NCI-H345 (cell line): ENCODE data around the gene EEF1G.
A peak's percentile ranks its signal among the peaks of the same experiment; 100 is the strongest.
"Not testable (repeated sequence)": the region's sequence is repeated elsewhere in the genome, so short reads cannot be mapped to it uniquely, and the experiment has no call there.

Experiments
- DNase-seq: peaks from one replicate; lab custom pipeline; 2025; lab: John Stamatoyannopoulos, UW

EEF1G gene

DNA sequence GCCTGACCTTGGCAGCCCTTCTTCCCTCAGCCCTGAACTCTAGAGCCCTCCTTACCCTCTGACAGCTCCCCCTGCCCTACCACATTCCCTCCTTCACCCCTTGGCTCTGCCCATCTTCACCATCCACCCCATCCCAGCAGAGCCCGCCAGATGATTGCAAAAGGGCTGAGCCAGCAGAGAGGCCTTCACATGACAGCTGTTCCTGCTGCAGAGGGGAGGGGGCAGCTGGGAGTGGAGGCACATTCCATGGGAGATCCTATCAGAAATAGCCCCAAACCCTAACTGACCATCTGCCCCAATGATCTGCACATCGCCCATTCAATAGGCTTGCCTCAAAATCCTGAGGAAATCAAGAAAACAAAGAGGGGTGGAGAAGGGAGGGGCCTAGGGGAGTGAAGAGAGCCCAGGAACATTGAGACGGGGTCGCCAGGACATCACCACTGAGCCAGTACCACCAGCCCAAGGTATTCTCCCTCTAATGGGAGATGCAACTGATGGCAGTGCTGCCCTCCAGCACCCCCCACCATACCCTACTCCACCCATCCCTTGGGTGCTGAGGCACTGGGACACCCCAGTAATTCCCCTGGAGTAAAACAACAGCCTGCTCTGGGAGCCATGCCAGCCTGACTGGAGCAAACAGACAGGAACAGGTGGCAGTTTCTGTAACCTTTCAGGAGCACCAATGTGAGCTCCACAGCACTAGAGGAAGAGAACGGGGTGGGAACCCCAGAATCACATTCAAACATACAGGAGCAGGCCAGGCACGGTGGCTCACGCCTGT lies 19.1 kb downstream of the EEF1G start:
- DNase-seq: no peak

DNA sequence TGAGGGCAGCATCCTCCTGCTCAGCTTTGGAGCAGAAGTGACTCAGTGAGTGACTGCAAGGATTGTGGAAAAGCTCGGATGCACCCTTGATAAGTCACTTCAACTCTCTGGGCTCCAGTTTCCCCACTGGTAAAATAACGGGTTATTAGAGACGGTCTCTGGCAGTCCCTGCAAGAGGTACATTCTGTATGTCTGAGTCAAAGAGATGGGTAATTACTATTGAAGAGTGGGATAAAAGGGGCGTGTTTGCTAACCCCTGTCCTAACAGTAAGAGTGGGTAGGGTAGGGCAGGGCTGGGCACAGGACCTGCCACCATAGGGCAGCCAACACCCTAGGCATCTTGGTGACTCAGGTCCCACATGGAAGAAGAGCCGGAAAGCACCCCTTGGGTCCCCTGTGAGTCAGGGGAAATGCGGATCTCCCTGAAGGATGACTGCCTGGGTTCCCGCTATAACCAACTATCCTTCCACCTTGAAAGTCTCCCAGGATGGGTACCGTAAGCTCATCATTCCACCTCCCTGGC lies 19.8 kb downstream of the EEF1G start:
- DNase-seq: no peak

DNA sequence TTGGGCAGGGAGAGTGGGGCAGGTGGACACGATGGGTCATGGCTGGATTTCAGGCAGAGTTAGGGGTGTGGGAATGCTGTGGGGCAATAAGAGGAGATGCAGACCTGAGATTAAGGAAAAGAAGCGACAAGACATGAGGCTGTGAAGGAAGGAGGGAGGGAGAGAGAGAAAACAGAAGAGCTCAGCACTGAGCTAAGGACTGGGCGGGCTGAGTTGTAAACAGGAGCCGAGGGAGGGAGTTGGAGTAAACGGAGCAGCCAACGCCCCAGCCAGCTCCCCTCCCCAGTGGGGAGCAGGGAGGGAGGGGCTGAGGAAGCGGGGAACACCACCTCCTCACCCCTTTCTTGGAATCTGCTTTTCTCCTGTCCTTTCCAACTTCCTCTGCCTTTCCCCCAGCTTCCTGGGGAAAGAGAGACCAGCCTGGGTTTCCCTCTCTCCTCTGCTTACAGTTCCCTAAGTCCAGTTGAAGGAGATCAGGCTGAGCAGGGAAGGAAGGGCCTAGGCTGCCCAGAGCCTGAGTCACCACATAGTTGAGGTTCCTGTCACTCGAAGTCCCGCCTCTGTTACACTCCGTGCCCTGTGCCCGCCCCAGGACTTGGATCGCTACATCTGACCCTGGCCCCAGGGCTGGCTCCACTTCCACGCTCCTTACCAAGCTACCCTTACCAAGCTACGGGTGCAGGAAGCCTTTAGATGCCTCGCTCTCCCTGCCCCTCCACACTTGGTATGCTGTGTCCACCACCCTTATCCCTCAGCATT lies 20.4 kb downstream of the EEF1G start:
- DNase-seq: no peak

DNA sequence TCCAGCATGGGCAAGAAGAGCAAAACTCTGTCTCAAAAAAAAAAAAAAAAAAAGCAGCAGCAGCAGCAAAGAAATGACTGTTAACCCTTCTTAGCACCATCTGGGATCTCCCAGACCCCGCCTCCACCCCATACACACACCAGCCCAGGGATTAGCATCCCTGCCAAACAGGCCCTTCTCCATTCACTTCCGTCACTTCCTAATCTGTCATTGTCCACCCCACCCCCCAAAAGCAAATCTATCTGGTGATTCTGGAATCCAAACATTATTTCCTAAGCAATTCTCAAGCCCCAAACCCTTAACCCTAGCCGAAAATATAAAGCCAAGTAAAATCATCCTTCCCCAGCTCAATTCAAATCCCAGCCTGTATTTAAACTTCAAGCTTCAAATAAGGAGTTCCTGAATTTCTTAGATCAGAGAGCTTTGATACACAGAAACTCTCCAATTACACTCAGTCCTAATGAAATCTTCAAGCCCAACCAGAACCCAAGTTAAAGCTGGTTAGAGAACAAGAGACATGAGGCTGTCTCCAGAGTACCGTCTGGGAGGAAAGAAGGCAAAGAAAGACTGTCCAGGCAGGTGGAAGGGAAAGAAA lies 21.1 kb downstream of the EEF1G start:
- DNase-seq: no peak

DNA sequence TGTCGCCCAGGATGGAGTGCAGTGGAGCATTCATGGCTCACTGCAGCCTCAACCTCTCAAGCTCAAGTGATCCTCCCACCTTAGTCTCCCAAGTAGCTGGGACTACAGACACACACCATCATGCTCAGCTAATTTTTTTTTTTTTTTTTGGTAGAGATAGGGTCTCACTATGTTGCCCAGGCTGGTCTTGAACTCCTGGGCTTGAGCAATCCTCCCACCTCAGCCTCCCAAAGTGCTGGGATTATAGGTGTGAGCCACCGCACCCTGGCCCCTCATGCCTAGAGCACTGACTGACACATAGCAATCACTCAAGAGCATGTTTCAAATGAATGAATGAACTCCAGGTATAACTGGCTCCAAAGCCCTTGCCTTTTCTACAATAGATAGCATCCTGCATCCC lies 23.2 kb downstream of the EEF1G start:
- DNase-seq: not testable (repeated sequence)

DNA sequence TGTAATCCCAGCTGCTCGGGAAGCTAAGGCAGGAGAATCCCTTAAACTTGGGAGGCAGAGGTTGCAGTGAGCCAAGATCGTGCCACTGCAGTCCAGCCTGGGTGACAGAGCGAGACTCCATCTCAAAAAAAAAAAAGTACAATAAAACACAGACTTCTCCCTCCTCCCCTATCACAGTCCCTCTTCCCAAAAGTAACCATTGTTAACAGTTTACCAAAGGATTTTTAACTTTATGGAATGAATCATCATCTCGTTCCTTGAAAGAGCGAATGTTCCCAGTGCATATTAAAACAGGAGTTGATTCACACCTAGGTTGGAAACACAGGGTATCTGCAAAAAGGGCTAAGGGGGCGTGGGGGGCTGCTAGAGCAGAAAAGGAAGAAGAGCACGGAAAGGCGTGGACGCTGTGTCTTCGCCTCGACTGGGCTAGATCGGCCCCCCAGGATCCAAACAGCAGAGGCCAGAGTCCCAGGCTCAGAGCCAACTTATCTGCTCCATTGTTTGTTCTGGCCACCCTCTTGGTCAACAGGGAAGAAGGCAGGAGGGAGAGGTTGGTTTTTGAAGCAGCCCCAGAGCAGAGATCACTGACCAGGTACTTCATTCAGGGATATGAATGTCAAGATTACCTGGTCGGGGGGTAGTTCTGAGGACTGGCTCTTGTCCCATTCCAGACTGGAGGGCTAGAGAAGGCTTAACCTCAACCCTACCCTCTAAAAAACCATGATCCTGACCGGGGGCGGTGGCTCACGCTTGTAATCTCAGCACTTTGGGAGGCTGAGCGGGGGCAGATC lies 25.0 kb downstream of the EEF1G start:
- no peak for DNase-seq

DNA sequence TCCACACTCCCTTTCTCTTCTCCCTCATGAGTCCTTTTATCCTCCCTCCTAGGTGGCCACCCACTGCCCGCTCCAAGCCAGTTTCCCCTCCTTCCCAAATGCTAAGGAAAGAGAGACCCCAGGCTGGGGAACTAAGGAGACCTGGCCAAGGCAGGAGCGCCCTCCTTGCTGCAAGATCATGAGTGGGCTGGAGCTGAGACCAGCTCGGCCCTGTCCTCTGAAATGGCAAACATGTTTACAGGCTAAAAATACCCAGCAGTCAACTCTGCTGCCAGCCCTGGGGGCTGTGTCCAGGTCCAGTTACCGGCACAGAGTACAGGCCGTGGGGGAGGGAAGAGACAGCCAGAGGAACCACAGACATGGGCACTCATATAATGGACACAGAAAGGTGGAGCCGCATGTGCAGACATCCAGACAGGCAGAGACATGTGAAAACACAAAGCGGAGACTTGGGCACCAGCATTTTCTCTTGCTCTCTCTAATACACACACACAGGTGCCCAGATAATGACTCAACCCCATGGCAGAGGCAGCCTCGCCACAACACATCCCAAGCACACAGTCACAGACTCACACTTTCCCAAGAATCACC lies 25.9 kb downstream of the EEF1G start:
- no peak for DNase-seq

DNA sequence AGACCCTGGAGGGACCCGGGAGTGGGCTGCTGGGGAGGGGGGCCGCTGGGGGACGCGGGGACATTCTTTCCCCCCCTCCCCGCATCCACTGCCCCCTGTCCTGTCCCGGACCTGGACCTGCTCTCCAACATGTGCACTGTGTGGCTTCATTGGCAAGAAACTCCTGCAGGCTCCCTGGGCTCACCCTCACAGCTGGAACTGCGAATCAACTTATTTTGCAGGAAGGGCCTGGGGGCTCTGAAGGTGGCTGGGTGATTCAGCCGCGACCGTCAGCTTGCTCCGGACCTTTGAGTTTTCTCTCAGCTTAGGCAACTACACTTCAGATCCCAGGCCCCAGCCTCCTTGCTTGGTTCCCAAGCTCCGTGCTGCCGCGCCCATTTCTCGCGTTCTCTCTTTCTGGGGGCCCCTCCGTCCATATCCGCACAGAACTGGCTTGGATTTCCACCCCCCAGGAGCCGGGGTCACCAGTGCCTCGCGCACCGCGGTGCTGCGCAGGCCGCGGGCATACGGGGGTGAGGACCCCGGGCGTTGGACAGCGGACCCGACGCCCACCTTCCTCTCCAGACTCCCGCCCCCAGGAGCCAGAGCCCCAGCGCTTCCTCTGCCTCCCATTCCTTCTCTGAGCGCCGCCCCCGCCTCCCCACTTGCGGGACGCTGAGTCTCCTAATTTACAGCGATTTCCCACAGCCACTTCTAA lies 26.6 kb downstream of the EEF1G start:
- DNase-seq: no peak

DNA sequence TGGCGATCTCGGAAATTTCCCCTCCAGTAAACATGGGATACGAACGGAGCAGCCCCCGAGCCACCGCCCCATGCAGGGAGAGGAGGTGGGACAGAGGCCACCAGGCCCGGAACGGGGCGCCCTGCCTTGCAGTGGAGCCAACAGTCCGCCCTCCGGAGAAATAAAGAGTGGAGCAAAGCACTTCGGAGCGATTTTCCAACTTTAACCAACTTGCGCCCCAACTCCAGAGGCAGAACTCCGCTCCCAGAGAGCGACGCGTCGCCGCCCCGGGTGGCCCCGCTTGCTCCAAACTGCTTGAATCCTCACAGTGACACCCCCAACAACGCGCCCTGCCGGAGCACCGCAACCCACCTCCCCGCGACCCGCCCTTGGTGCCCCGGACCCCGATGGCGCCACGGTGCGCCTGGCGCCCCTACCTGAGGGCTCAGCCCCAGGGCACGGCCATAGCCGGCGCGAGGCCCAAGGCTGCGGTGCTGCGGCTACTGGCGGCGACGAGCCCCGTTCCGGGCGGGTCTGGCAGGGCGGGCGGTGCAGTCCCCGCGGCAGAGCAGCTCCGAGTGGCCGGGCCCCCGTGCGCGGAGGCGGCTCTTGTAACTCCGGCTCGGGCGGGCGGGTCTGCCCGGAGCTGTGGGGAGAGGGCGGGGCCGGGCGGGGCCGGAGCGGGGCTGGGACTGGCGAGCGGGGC lies 27.3 kb downstream of the EEF1G start, which contains the start of gene AHNAK:
TSS of gene AHNAK (minus strand) at position 563 of the 685 bp plus-strand sequence. CDS start 10,708 bp downstream, outside the sequence.
- peak; percentile 13 for DNase-seq

DNA sequence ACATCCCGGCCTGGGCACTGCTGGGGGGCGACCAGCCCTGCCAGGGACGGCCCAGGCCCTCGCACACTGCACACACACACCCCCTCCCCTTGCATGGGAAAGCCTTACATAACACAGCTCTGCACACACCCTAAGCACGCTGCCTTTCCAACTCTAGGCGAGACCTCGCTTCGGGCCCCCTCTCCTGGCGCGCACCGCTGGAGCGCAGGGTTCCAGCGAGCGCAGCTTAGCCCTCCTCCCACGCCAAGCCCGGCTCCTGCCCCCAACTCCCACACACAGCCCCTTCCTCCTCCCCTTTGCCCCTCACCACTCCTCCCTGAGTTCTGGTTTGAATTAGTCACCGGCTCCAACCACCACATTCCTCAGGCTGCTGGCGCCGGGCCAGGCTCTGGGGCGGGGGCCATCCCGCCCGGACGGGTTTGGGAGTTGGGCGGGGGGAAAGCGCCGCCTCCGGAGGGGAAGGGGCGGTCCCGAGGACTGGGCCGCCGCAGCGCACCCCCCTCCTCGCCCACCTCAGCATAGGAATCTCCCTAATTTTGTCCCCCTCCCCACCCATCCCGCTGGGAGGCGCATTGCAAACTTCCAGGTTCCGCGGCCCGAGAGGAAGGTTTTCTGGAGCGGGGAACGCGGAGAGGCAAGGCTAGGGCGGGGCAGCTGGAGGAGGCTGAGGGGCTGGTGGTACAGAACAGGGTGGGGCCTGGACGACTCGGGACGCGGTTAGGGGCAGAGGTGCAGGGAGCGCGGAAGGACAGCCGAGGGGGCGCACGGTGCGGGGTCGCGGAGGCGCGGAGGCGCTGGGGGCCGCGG lies 28.1 kb downstream of the EEF1G start:
- DNase-seq: peak; percentile 28

DNA sequence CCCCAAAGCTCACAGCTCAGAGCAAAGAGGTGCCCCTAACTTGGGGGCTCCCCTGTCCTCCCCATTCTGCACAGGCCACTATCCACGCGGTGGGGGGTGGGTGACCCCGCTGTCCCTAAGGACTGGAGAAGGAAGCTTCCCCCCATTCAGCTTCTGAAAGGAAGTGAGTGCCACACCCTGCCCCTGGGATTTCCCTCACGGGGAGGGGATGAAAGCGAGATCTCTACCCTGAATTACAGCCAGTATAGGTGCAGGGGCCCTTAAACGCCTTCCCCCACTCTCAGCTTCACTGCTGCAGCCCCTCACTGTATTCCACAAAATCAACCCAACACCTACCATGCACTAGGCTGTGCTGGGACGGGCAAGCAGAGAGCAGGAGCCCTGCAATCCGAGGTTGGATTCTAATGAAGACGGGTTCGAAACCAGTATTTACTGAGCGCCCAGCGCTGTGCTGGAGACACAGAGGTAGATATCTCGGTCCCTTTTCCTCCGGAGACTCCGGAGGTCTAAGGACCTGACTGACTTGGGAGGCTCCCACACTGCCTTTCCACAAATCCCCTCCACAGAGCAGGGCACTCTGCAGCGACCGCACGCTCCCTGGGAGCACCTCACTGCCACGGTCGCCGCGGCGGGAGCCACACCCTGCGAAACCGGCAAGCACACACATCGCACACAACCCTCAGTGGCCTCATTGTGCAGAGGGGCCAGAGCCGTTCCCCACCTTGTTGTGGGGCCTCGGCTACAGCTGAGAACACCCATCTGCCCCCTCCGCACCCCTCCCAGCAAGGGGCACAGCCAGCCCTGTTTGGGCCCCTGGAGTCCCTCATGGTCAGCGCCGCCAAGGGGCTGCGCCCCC lies 28.9 kb downstream of the EEF1G start:
- DNase-seq: no peak

DNA sequence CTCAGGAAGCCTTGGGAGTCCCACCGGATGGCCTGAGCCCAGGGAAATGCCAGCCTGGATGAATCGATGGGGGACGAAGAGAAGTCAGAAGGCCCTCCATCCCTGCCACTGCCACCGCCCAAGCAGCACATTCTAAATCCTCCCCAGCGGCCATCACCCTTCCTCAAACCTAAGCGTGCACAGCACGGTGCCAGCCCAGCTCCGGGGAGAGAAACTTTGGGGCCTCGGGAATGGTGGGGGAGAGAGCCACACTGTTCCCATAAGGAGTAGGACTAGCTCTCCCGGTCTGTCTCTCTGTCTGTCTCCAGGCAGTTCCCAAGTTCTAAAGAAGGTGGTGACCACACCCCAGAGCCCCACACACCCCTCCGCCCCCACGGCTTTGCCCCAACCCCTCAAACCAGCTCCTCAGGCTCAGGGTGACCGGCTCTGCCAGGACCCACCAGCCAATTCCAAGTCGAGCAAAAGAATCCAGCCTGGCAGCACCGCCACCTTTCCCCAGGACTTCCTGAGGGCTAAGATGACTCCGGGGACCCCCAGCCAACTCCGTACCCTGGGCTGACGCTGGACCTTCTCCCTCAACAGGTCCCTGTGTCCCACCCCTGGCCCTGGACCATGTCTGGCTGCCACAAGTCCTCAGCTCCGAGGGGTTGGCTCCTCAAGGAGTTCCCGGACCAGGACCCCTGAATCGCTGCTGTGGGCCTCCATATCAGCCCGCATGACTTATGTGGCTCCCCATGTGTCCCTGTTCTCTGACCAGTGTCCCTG lies 29.8 kb downstream of the EEF1G start:
- no peak for DNase-seq

DNA sequence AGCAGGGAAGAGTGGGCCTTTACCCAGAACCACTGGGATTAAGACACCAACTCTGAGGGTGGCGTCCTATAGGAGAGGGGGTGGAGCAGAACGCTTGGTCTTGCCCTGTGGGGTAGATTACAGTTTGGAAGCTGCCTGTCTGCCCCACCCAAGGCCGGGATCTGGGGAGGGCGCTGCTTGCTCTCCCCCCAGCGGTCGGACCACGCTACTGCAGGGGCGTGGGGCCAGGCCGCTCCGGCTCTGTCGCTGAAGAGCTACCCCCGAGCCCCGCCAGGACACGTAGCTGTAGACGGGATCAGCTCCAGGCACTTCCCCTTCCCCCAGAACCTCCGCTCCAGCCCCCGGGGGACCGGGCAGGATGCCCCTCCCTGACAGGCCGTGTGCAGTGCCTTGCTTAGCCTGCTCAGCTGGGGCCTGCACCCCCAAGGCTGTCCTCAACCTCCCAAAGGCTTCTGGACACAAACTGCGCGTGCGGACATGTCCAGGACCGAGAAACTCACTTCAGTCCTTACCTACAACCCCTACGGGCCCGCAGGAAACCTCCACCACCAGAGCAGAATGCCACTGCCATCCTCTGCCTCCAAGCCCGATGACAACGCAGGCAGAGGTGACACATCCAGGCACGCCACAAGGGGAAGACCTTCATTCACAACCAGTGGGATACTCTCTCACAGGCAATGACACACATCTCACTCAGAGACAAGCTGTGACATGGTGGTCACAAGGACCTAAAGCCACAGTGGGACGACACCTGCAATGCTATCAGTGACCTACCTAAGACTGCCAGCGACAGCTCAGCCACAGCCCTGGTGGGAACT lies 30.7 kb downstream of the EEF1G start:
- DNase-seq: peak; percentile 61

DNA sequence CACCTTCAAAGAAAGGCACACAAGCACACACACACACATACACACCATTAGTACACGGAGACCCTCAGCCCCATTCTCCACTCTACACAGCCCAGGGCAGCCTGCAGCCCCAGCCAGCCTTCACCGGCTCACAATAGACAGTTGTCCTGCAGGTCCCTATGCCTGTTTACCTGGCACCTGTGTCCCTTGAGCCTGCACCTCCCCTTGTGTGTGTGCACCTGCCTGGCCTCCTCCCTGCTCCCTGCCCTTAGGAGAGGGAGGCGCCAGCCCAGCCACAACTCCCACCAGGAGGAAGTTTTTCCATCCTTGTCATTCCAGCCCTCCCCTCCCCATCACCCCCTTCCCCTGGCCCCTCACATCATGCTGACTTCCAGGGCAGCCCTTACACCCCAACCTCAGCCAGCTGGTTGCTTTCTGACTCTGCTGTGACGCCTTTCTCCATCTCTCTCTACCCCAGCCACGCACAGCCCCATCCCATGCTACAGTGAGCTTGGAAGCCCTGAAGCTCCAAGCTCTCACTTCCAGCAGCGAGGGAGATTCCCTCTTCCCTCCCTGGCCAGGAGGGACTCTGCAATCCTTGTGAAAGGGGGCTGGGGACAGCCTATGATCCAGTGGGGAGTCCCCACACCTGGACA lies 31.5 kb downstream of the EEF1G start:
- DNase-seq: peak; percentile 28

DNA sequence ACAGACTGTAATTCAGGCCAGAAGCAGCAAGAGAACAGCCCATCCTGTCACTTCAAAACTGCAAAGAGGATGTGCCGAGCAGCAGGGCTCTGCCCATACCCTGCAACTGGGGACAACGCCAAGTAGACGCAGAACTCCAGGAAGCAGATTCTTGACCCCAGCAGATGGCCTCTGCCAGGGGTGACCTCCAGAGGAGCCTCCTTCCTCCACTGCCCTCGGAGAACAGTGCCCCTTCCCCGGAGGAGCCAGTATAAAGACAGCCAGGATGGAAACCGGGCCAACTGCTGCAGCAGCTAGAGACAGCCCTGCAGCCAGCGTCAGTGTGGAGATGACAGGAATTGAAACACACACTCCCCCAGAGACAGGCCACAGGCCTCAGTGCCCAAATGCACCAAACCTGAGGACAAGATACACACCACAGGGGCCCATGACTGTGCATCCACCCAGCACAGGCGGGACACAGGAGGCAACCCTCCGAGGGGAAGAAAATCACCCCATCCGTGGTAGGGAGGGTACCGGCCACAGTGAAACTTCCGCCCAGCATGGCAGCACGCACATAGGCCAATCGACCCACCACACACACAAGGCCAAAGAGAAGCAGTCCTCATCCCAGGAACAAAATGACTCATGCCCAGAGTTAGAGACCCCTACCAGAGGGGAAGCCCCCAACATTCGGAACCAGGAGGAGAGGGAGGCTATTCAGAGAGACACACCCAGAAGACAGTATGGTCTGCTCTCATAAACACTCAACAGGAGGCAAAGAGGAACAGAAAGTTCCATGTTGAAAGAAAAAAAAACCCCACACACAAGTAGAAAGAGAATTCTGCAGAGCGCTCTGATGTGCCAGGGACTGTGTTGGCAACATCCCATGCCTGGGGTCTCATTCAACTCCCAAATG lies 32.6 kb downstream of the EEF1G start:
- DNase-seq: no peak
